ENCODE results near the gene PTPN22. TPM values are rescaled to one million over a fixed set of nuclear protein-coding genes. Genes with fewer than 3 reads are reported as not detected.

Gene PTPN22
- total RNA-seq, 1 experiment from 2014 or later, result 0.38 TPM

- no TSS peak for BruUV-seq (replicated peaks)
- DNase-seq, result no peak
- CTCF ChIA-PET, result no interaction called here
- Mint-ChIP-seq H3K27ac (ENCODE audit: unreplicated experiment) (no peak overlapping the region), H3K27me3 (ENCODE audit: unreplicated experiment) (no peaks in the 10 kb centered on the region), H3K9me3 (ENCODE audit: low read depth, unreplicated experiment) (no peaks in the 10 kb centered on the region), H3K4me1 (ENCODE audit: low read depth, unreplicated experiment) (no peaks in the 10 kb centered on the region), H3K36me3 (ENCODE audit: insufficient read depth, unreplicated experiment) (peaks cover 4% of the 10 kb centered on the region), H3K4me3 (ENCODE audit: low read depth, unreplicated experiment) (no peak overlapping the region)
- TF ChIP-seq CTCF (IDR thresholded peaks at IDR 0.05; ENCODE audit: unreplicated experiment), result no peak
- intact Hi-C loops (cut with micrococcal nuclease; ENCODE audit: unreplicated experiment), result no loop called here
Observed at GRCh38 chr1:113895098-113895497, 23.6 kb upstream of the PTPN22 start.

GRCh38 chr1:113893267-113893666 is 21.8 kb upstream of the PTPN22 start:
- intact Hi-C loops (cut with micrococcal nuclease; ENCODE audit: unreplicated experiment), result no loop called here
- no peak for DNase-seq
- H3K36me3 Mint-ChIP-seq (ENCODE audit: insufficient read depth, unreplicated experiment), result no peaks in the 10 kb centered on the region
- H3K27me3 Mint-ChIP-seq (ENCODE audit: unreplicated experiment), result no peaks in the 10 kb centered on the region
- no peak overlapping the region for H3K27ac Mint-ChIP-seq (ENCODE audit: unreplicated experiment)
- no TSS peak for BruUV-seq (replicated peaks)
- peaks cover 9% of the 10 kb centered on the region for H3K4me1 Mint-ChIP-seq (ENCODE audit: low read depth, unreplicated experiment)
- no peak for TF ChIP-seq CTCF (IDR thresholded peaks at IDR 0.05; ENCODE audit: unreplicated experiment)
- CTCF ChIA-PET, result interaction anchor here (0.6 kb wide), 1 partner anchor 133 kb away, joined by 9 read pairs; no protein-coding TSS in a partner anchor
- H3K9me3 Mint-ChIP-seq (ENCODE audit: low read depth, unreplicated experiment), result no peaks in the 10 kb centered on the region
- no peak overlapping the region for H3K4me3 Mint-ChIP-seq (ENCODE audit: low read depth, unreplicated experiment)

GRCh38 chr1:113891631-113892220 is 20.2 kb upstream of the PTPN22 start:
- CTCF ChIA-PET, result interaction anchor here (0.6 kb wide), 1 partner anchor 1824 kb away, joined by 3 read pairs; no protein-coding TSS in a partner anchor
- intact Hi-C loops (cut with micrococcal nuclease; ENCODE audit: unreplicated experiment), result no loop called here
- Mint-ChIP-seq H3K27ac (ENCODE audit: unreplicated experiment) (no peak overlapping the region), H3K4me3 (ENCODE audit: low read depth, unreplicated experiment) (no peak overlapping the region), H3K27me3 (ENCODE audit: unreplicated experiment) (no peaks in the 10 kb centered on the region), H3K4me1 (ENCODE audit: low read depth, unreplicated experiment) (peaks cover 20% of the 10 kb centered on the region), H3K36me3 (ENCODE audit: insufficient read depth, unreplicated experiment) (peaks cover 8% of the 10 kb centered on the region), H3K9me3 (ENCODE audit: low read depth, unreplicated experiment) (no peaks in the 10 kb centered on the region)
- TF ChIP-seq CTCF (IDR thresholded peaks at IDR 0.05; ENCODE audit: unreplicated experiment), result no peak
- DNase-seq, result no peak
- no TSS peak for BruUV-seq (replicated peaks)

- H3K27ac Mint-ChIP-seq (ENCODE audit: unreplicated experiment), result no peak overlapping the region
- H3K4me1 Mint-ChIP-seq (ENCODE audit: low read depth, unreplicated experiment), result peaks cover 20% of the 10 kb centered on the region
- H3K9me3 Mint-ChIP-seq (ENCODE audit: low read depth, unreplicated experiment), result no peaks in the 10 kb centered on the region
- no peak for DNase-seq
- CTCF ChIA-PET, result no interaction called here
- no peaks in the 10 kb centered on the region for H3K27me3 Mint-ChIP-seq (ENCODE audit: unreplicated experiment)
- intact Hi-C loops (cut with micrococcal nuclease; ENCODE audit: unreplicated experiment), result no loop called here
- peaks cover 14% of the 10 kb centered on the region for H3K36me3 Mint-ChIP-seq (ENCODE audit: insufficient read depth, unreplicated experiment)
- BruUV-seq (replicated peaks), result no TSS peak
- no peak for TF ChIP-seq CTCF (IDR thresholded peaks at IDR 0.05; ENCODE audit: unreplicated experiment)
- H3K4me3 Mint-ChIP-seq (ENCODE audit: low read depth, unreplicated experiment), result no peak overlapping the region
Observed at GRCh38 chr1:113890816-113891215, 19.3 kb upstream of the PTPN22 start.

All from Calu3 (cell line).